GM12878 (cell line): ENCODE data around the gene IFI27L1. TPM values are rescaled to one million over a fixed set of nuclear protein-coding genes. Genes with fewer than 3 reads are reported as not detected.

Experiments
- ATAC-seq: fragments of 200-7000 bp; cut with Tn5 transposase; 3 replicates; pipeline ENCODE4 v1.9.1; 2020; ENCODE audit warnings: mild to moderate bottlenecking, moderate library complexity
- BruUV-seq: library from RNA; stranded (reverse); fragments of 400-500 nt; replicated peaks from 2 replicates; lab custom pipeline; 2021; lab: Mats Ljungman, UMichigan
- CTCF ChIA-PET: fragments of 300-600 bp; sonication (Branson Sonifier 250); formaldehyde crosslinking; extraction: SDS; loops from one replicate; lab custom pipeline; 2021; ENCODE audit warnings: inconsistent platforms; lab: Yijun Ruan, JAX
- POLR2A ChIA-PET: fragments of 350-600 bp; formaldehyde crosslinking; extraction: SDS; loops from one replicate; lab custom pipeline; 2021; ENCODE audit warnings: inconsistent platforms; lab: Charles Lee
- RAD21 ChIA-PET: fragments of 300-600 bp; sonication (Branson Sonifier 250); formaldehyde crosslinking; loops from one replicate; lab custom pipeline; 2023; ENCODE audit warnings: antibody characterized with exemption; ENCODE audit not compliant: unreplicated experiment; lab: Charles Lee
- SMC1A ChIA-PET: fragments of 300-600 bp; sonication (Branson Sonifier 250); formaldehyde crosslinking; loops from one replicate; lab custom pipeline; 2023; ENCODE audit not compliant: unreplicated experiment, uncharacterized antibody; lab: Charles Lee
- DNase-seq: peaks from one replicate; pipeline ENCODE4 v3.0.0-alpha.2; 2011; ENCODE audit warnings: low read depth, low spot score
- FAIRE-seq: peaks from 3 replicates; lab custom pipeline; 2011; peaks lifted over from hg19 to GRCh38; lab: Jason Lieb, UNC
- H2AFZ ChIP-seq: 2 replicates; pipeline ENCODE4 v1.6.0; 2011; ENCODE audit warnings: low read depth, low read length, control low read depth; ENCODE audit not compliant: control insufficient read depth
- H3K27ac ChIP-seq: 2 replicates; pipeline ENCODE4 v1.5.1; 2011; ENCODE audit warnings: control low read depth; ENCODE audit not compliant: control insufficient read depth, insufficient read depth
- H3K27me3 ChIP-seq, 2 experiments: replicated peaks in 1 of 2; 2 replicates each; pipeline versions ENCODE4 v1.6.0 to v1.6.1; 2011; ENCODE audit warnings: low read length in 1 of 2; ENCODE audit not compliant: control insufficient read depth in 2 of 2, insufficient read depth in 2 of 2
- H3K36me3 ChIP-seq, 2 experiments: 2 replicates each; pipeline ENCODE4 v1.5.1; 2011; ENCODE audit warnings: low read length in 1 of 2; ENCODE audit not compliant: control insufficient read depth in 2 of 2, insufficient read depth in 2 of 2
- H3K4me1 ChIP-seq: 2 replicates; pipeline ENCODE4 v1.6.1; 2011; ENCODE audit warnings: mild to moderate bottlenecking, low read length, moderate library complexity, mixed read lengths; ENCODE audit not compliant: control insufficient read depth, insufficient read depth
- H3K4me2 ChIP-seq: 2 replicates; pipeline ENCODE4 v1.6.0; 2011; ENCODE audit warnings: control low read depth; ENCODE audit not compliant: control insufficient read depth, insufficient read depth
- H3K4me3 ChIP-seq: fragments of 200-600 bp; sonication (generic); 2 replicates; pipeline ENCODE4 v1.5.1; 2016
- H3K79me2 ChIP-seq: 2 replicates; pipeline ENCODE4 v1.6.0; 2011; ENCODE audit warnings: low read length; ENCODE audit not compliant: control insufficient read depth, insufficient read depth
- H3K9ac ChIP-seq: 2 replicates; pipeline ENCODE4 v1.8.0; 2011; ENCODE audit warnings: low read length, control low read depth, mixed read lengths; ENCODE audit not compliant: control insufficient read depth, insufficient read depth
- H3K9me3 ChIP-seq: replicated peaks from 3 replicates; pipeline ENCODE4 v1.5.1; 2011; ENCODE audit warnings: mild to moderate bottlenecking, low read length; ENCODE audit not compliant: control insufficient read depth, insufficient read depth
- H4K20me1 ChIP-seq: 2 replicates; pipeline ENCODE4 v1.6.0; 2011; ENCODE audit not compliant: control insufficient read depth, insufficient read depth
- BACH1 ChIP-seq: fragments of 450-650 bp; IDR thresholded peaks from 2 replicates; pipeline ENCODE4 v1.6.1; 2017; ENCODE audit warnings: mild to moderate bottlenecking, borderline replicate concordance
- BCL11A ChIP-seq: IDR thresholded peaks from 2 replicates; pipeline ENCODE4 v1.6.1; 2011; ENCODE audit warnings: low read depth, low read length
- BHLHE40 ChIP-seq, 2 experiments: fragments of 450-650 bp in 1 of 2; IDR thresholded peaks; 2 replicates each; pipeline ENCODE4 v1.6.1; 2011 to 2017; ENCODE audit warnings: low read depth in 2 of 2, borderline replicate concordance in 1 of 2, improper control_type of control experiment in 1 of 2, low read length in 1 of 2, mild to moderate bottlenecking in 1 of 2
- CEBPB ChIP-seq, 2 experiments: fragments of 150-350 bp in 1 of 2; IDR thresholded peaks; 2 replicates each; pipeline ENCODE4 v1.6.1; 2012 to 2014; ENCODE audit warnings: low read depth in 2 of 2, low read length in 2 of 2, borderline replicate concordance in 1 of 2, inconsistent platforms in 1 of 2
- CHD1 ChIP-seq: IDR thresholded peaks from 2 replicates; pipeline ENCODE4 v1.6.1; 2012; ENCODE audit warnings: low read depth, low read length, improper control_type of control experiment
- IKZF1 ChIP-seq: fragments of 450-650 bp; conservative IDR thresholded peaks from 2 replicates; pipeline ENCODE4 v1.6.1; 2017; ENCODE audit warnings: antibody characterized with exemption, mild to moderate bottlenecking
- JUND ChIP-seq: IDR thresholded peaks from 2 replicates; pipeline ENCODE4 v1.6.1; 2012; ENCODE audit warnings: low read depth, mild to moderate bottlenecking, low read length, improper control_type of control experiment, moderate library complexity
- NKRF ChIP-seq: fragments of 450-650 bp; conservative IDR thresholded peaks from 2 replicates; pipeline ENCODE4 v1.6.1; 2017; ENCODE audit warnings: mild to moderate bottlenecking, moderate library complexity
- NR2C1 ChIP-seq: fragments of 450-650 bp; IDR thresholded peaks from 2 replicates; pipeline ENCODE4 v1.6.1; 2017; ENCODE audit warnings: antibody characterized with exemption, mild to moderate bottlenecking, moderate library complexity
- PAX5 ChIP-seq: IDR thresholded peaks from 2 replicates; pipeline ENCODE4 v1.6.1; 2011; ENCODE audit warnings: low read depth, low read length, borderline replicate concordance
- PAX8 ChIP-seq: fragments of 450-650 bp; IDR thresholded peaks from 2 replicates; pipeline ENCODE4 v1.6.1; 2017; ENCODE audit warnings: mild to moderate bottlenecking, moderate library complexity
- POU2F2 ChIP-seq: IDR thresholded peaks from 3 replicates; pipeline ENCODE4 v1.6.1; 2011; ENCODE audit warnings: low read depth, mild to moderate bottlenecking, low read length, borderline replicate concordance
- SMAD1 ChIP-seq: fragments of 450-650 bp; IDR thresholded peaks from 2 replicates; pipeline ENCODE4 v1.6.1; 2018; ENCODE audit warnings: mild to moderate bottlenecking, low read depth; ENCODE audit not compliant: partially characterized antibody
- SMC3 ChIP-seq: IDR thresholded peaks from 2 replicates; pipeline ENCODE4 v1.6.1; 2011; ENCODE audit warnings: low read length, improper control_type of control experiment, borderline replicate concordance
- SUZ12 ChIP-seq: fragments of 200-600 bp; sonication (generic); IDR thresholded peaks from one replicate; pipeline ENCODE4 v1.6.1; 2018; ENCODE audit warnings: antibody characterized with exemption, mild to moderate bottlenecking; ENCODE audit not compliant: unreplicated experiment
- TCF12 ChIP-seq: IDR thresholded peaks from 2 replicates; pipeline ENCODE4 v1.6.1; 2011; ENCODE audit warnings: low read depth, mild to moderate bottlenecking, low read length
- YY1 ChIP-seq: IDR thresholded peaks from 2 replicates; pipeline ENCODE4 v1.6.1; 2011; ENCODE audit warnings: low read depth, mild to moderate bottlenecking, low read length
- ZBTB40 ChIP-seq: fragments of 450-650 bp; IDR thresholded peaks from 2 replicates; pipeline ENCODE4 v1.6.1; 2016; ENCODE audit warnings: mild to moderate bottlenecking, moderate library complexity, borderline replicate concordance
- WGBS: methylation state at CpG from one replicate; pipeline ENCODE4 v1.1.6; 2016; ENCODE audit warnings: low lambda C conversion rate; ENCODE audit not compliant: insufficient replicate concordance, insufficient coverage; ENCODE audit errors: missing lambda C conversion rate; 5-methylcytosine and 5-hydroxymethylcytosine counted together
- in situ Hi-C: fragments of 300-500 bp; cut with MboI; formaldehyde crosslinking; loops from 9 replicates; pipeline ENCODE4 v1.14.3; 2018; ENCODE audit warnings: mixed read lengths
- intact Hi-C: fragments of 100-400 bp; cut with micrococcal nuclease; formaldehyde crosslinking; loops from one replicate; pipeline ENCODE4 v1.14.2; 2022; ENCODE audit not compliant: unreplicated experiment
- polyA plus RNA-seq, 11 experiments: library from polyadenylated mRNA; depleted of rRNA in 4 of 11; unstranded in 6 of 11; stranded (reverse) in 5 of 11; fragments of >200 nt; fragmentation: Nextera tagmentation in 4 of 11; fragmentation: Illumina TruSeq in 1 of 11; extraction: Ambion mirVana in 4 of 11; extraction: Trizol in 1 of 11; gene quantifications; 1 replicate in 1 of 11; 2 replicates in 10 of 11; pipeline versions ENCODE4 v1.2.1 to v1.2.3, GENCODE V29; 2011 to 2016; ENCODE audit warnings: inconsistent platforms in 2 of 11, missing spikeins in 2 of 11, low read depth in 1 of 11
- total RNA-seq, 4 experiments: library from RNA; depleted of rRNA in 3 of 4; stranded (reverse); fragments of >200 nt in 3 of 4; fragmentation: Illumina TruSeq in 1 of 4; extraction: Trizol in 1 of 4; gene quantifications; 2 replicates each; pipeline versions ENCODE4 v1.2.1 to v1.2.3, GENCODE V29; 2013 to 2021

IFI27L1 gene
- total and polyA plus RNA-seq, 10 of the 15 experiments (the other 5 are each of a cell fraction or from before 2014, with no cell fraction given): 17.4 to 38.8 (median 27.6) TPM

GRCh38 chr14:94031883-94032279, 49.2 kb upstream of the IFI27L1 start:
- no TSS peak for BruUV-seq
- Histone ChIP-seq H3K36me3 (no peaks in the 10 kb centered on the region), H3K79me2 (no peaks in the 10 kb centered on the region), H4K20me1 (no peaks in the 10 kb centered on the region), H3K9me3 (no peaks in the 10 kb centered on the region), H3K27me3 (0 out of 4 replicates have a peak, but pooled peaks cover 0 to 5% of the 10 kb centered on the region in 2 experiments)
- WGBS: 39% methylated on average over 7 of the region's 7 CpGs
- no peak for TF ChIP-seq BCL11A
- no peak for TF ChIP-seq SUZ12
- no peak for TF ChIP-seq TCF12
- TF ChIP-seq PAX5: no peak
- TF ChIP-seq SMAD1: no peak
- TF ChIP-seq JUND: no peak
- no peak for TF ChIP-seq NKRF
- TF ChIP-seq YY1: no peak
- TF ChIP-seq SMC3: no peak
- TF ChIP-seq POU2F2: no peak
- no peak for TF ChIP-seq BACH1
- TF ChIP-seq ZBTB40: no peak
- no peak for TF ChIP-seq NR2C1
- no peak for TF ChIP-seq CEBPB (IDR thresholded peaks at IDR 0.05; ENCODE audit: borderline replicate concordance in 1 of 2, low read depth in 2 of 2, low read length in 2 of 2)
- no peak for TF ChIP-seq CHD1
- TF ChIP-seq BHLHE40 (IDR thresholded peaks at IDR 0.05; ENCODE audit: borderline replicate concordance in 1 of 2, low read depth in 2 of 2, low read length in 1 of 2): no peak
- TF ChIP-seq IKZF1: no peak
- no peak for TF ChIP-seq PAX8
- TF ChIP-seq, all 136 proteins: peak for 0
- RAD21 ChIA-PET: interaction anchor here (0.9 to 1.2 kb wide), 2 partner anchors 92 to 105 kb away, joined by 3 to 4 read pairs; no protein-coding TSS in a partner anchor
- no peaks in the 10 kb centered on the region for H3K4me1 ChIP-seq
- ATAC-seq: no peak
- H3K4me2 ChIP-seq: no peak overlapping the region
- H3K4me3 ChIP-seq: no peak overlapping the region
- intact Hi-C loops: no loop called here
- DNase-seq: no peak
- SMC1A ChIA-PET: interaction anchor here (0.7 to 0.8 kb wide), 2 partner anchors 14 to 101 kb away, joined by 3 read pairs; no protein-coding TSS in a partner anchor
- POLR2A ChIA-PET: no interaction called here
- CTCF ChIA-PET: interaction anchor here (1.3 to 8.5 kb wide), 4 partner anchors 92 to 108 kb away, joined by 3 to 221 read pairs (median 8); no protein-coding TSS in a partner anchor
- no peak overlapping the region for H3K9ac ChIP-seq
- in situ Hi-C loops: no loop called here
- FAIRE-seq: no peak
- H2AFZ ChIP-seq: no peak overlapping the region
- no peak overlapping the region for H3K27ac ChIP-seq
